HG02981 (cell line): ENCODE measurements around the gene MRPS18A.
"Not testable (repeated sequence)": the region's sequence is repeated elsewhere in the genome, so short reads cannot be mapped to it uniquely, and the experiment has no call there.

Experiments used
- ATAC-seq: cut with Tn5 transposase; IDR thresholded peaks from one replicate; pipeline ENCODE4 v1.9.1; 2021; ENCODE audit warnings: mild to moderate bottlenecking, moderate library complexity; ENCODE audit not compliant: unreplicated experiment

Gene MRPS18A

GRCh38 chr6:43671801-43672690 lies 15.5 kb downstream of the MRPS18A start:
- ATAC-seq: no peak

- no peak for ATAC-seq
Measured at GRCh38 chr6:43671011-43671800, 16.4 kb downstream of the MRPS18A start.

- no peak for ATAC-seq
Measured at GRCh38 chr6:43670623-43670986, 17.0 kb downstream of the MRPS18A start.

- no peak for ATAC-seq
Measured at GRCh38 chr6:43669922-43670622, 17.5 kb downstream of the MRPS18A start.

GRCh38 chr6:43669050-43669921 lies 18.3 kb downstream of the MRPS18A start:
- ATAC-seq: no peak

- ATAC-seq: no peak
Measured at GRCh38 chr6:43668151-43669028, 19.2 kb downstream of the MRPS18A start.

GRCh38 chr6:43667245-43668150 lies 20.1 kb downstream of the MRPS18A start:
- ATAC-seq: peak; percentile 43

GRCh38 chr6:43666196-43666920 lies 21.2 kb downstream of the MRPS18A start:
- no peak for ATAC-seq

GRCh38 chr6:43665376-43665775 lies 22.2 kb downstream of the MRPS18A start:
- ATAC-seq: no peak

GRCh38 chr6:43662948-43663347 lies 24.6 kb downstream of the MRPS18A start:
- not testable (repeated sequence) for ATAC-seq

- no peak for ATAC-seq
Measured at GRCh38 chr6:43658161-43658560, 29.4 kb downstream of the MRPS18A start.

GRCh38 chr6:43657221-43657802 lies 30.3 kb downstream of the MRPS18A start:
- ATAC-seq: no peak

GRCh38 chr6:43652822-43653221 lies 34.8 kb downstream of the MRPS18A start:
- not testable (repeated sequence) for ATAC-seq

GRCh38 chr6:43648248-43648647 lies 39.3 kb downstream of the MRPS18A start:
- ATAC-seq: no peak

- no peak for ATAC-seq
Measured at GRCh38 chr6:43647613-43648012, 40.0 kb downstream of the MRPS18A start.

- no peak for ATAC-seq
Measured at GRCh38 chr6:43645613-43645964, 42.0 kb downstream of the MRPS18A start.

- ATAC-seq: no peak
Measured at GRCh38 chr6:43644940-43645612, 42.5 kb downstream of the MRPS18A start, which contains the start of gene RSPH9. Gene RSPH9 (plus strand): TSS chr6:43645036. CDS start chr6:43645099, 63 bp downstream.
